ENCODE data around the gene ATAD2B.

GRCh38 chr2:23862716-23863426 lies 64.1 kb downstream of the ATAD2B start:
- no peak for TF ChIP-seq CTCF (conservative IDR thresholded peaks at IDR 0.05; ENCODE audit: low read depth, low read length)
- TF ChIP-seq EZH2 (IDR thresholded peaks at IDR 0.05; ENCODE audit: low read length, unreplicated experiment) = no peak
- no peak for TF ChIP-seq EZH2phosphoT487 (IDR thresholded peaks at IDR 0.05; ENCODE audit: borderline replicate concordance, low read length)

Data from PC-3 (cell line).